Measurements from ENCODE around the gene PPP4R4. TPM values are rescaled to one million over a fixed set of nuclear protein-coding genes. Genes with fewer than 3 reads are reported as not detected.

The PPP4R4 gene
- total RNA-seq, 1 experiment from 2014 or later = 3.9 TPM

GRCh38 chr14:94124582-94125377, 49.3 kb upstream of the PPP4R4 start:
- H3K27ac Mint-ChIP-seq = no peak overlapping the region
- Histone ChIP-seq H2BK12ac (ENCODE audit: insufficient read length, low read depth, low read length) (no peak overlapping the region), H2AFZ (ENCODE audit: low read length) (no peak overlapping the region), H3K79me2 (ENCODE audit: insufficient read depth, low read length) (no peaks in the 10 kb centered on the region), H4K20me1 (ENCODE audit: control insufficient read depth, insufficient read depth, insufficient read length) (no peaks in the 10 kb centered on the region), H3K4me2 (ENCODE audit: insufficient read depth, insufficient read length, low read length) (no peak overlapping the region), H2AK5ac (ENCODE audit: insufficient read length, low read length) (no peak overlapping the region), H3K14ac (ENCODE audit: insufficient read depth, low read length) (no peak overlapping the region), H3K23ac (ENCODE audit: insufficient read length, low read depth, low read length) (no peak overlapping the region), H3K23me2 (ENCODE audit: insufficient read length, low read depth, low read length, poor library complexity, severe bottlenecking) (peaks cover 7% of the 10 kb centered on the region), H4K8ac (replicated peaks; ENCODE audit: insufficient read length, low read depth, low read length) (no peak overlapping the region), H3K18ac (ENCODE audit: insufficient read length, low read depth, low read length) (no peak overlapping the region), H4K91ac (ENCODE audit: insufficient read length, low read depth, low read length) (no peak overlapping the region), H3K27ac (ENCODE audit: insufficient read length, low read depth, low read length) (no peak overlapping the region), H3T11ph (ENCODE audit: low read length) (no peak overlapping the region), H3K4ac (ENCODE audit: low read depth, low read length) (no peak overlapping the region), H3K56ac (ENCODE audit: insufficient read length, low read depth, low read length) (no peak overlapping the region), H2BK15ac (ENCODE audit: low read depth, low read length) (no peak overlapping the region), H2BK120ac (ENCODE audit: low read depth, low read length, poor library complexity, severe bottlenecking) (no peak overlapping the region), H4K5ac (ENCODE audit: insufficient read length, low read depth, low read length) (no peak overlapping the region), H3K27me3 (ENCODE audit: insufficient read depth, low read length) (no peaks in the 10 kb centered on the region), H2BK20ac (ENCODE audit: low read depth, low read length, poor library complexity, severe bottlenecking) (no peak overlapping the region), H3K9ac (ENCODE audit: extremely low read depth, insufficient read length, low read length) (no peak overlapping the region), H2BK5ac (ENCODE audit: insufficient read length, low read length) (no peak overlapping the region), H3K79me1 (ENCODE audit: insufficient read depth, low read depth, low read length, poor library complexity, severe bottlenecking) (no peaks in the 10 kb centered on the region), H3K9me3 (ENCODE audit: control insufficient read depth, low read depth, low read length) (no peaks in the 10 kb centered on the region), H3K4me1 (ENCODE audit: insufficient read depth, low read length) (no peaks in the 10 kb centered on the region; the same call in 1 of the 2 replicates)
- WGBS (ENCODE audit: extremely low coverage, insufficient read length, low lambda C conversion rate) = no CpG with 5 or more reads among the region's 9 CpGs
- no peaks in the 10 kb centered on the region for H3K36me3 Mint-ChIP-seq (ENCODE audit: insufficient read depth in 1 of 3, low read depth in 3 of 3)
- H3K27me3 Mint-ChIP-seq (ENCODE audit: low read depth) = peaks cover 28% of the 10 kb centered on the region
- DNase-seq = peak; percentile 14
- peaks cover 6% of the 10 kb centered on the region in 2 experiments; a peak in 2 of 5 replicates for H3K9me3 Mint-ChIP-seq
- H3K4me3 Mint-ChIP-seq = no peak overlapping the region
- no peak for TF ChIP-seq CTCF (conservative IDR thresholded peaks at IDR 0.05)
- peaks cover 9% of the 10 kb centered on the region in 2 experiments for H3K4me1 Mint-ChIP-seq
